Ovary (tissue), 9 donors: ENCODE results near the gene MLX. TPM values are rescaled to one million over a fixed set of nuclear protein-coding genes. Genes with fewer than 3 reads are reported as not detected.

Source experiments
- DNase-seq, 5 donors: peaks; one replicate each; pipeline ENCODE4 v3.0.0-alpha.2; 2019 to 2020
- H3K27ac ChIP-seq, 2 donors: fragments of 200-600 bp; one replicate each; pipeline versions ENCODE4 v1.5.1 to v1.8.0; 2019 to 2022
- H3K27me3 ChIP-seq: fragments of 200-600 bp; one replicate; pipeline ENCODE4 v1.8.0; 2022
- H3K36me3 ChIP-seq: fragments of 200-600 bp; sonication (generic); one replicate; pipeline ENCODE4 v1.5.1; 2019
- H3K4me1 ChIP-seq: one replicate; pipeline ENCODE4 v1.8.1; 2013; ENCODE audit warnings: mild to moderate bottlenecking, moderate library complexity; ENCODE audit not compliant: insufficient read depth
- H3K4me3 ChIP-seq: fragments of 200-600 bp; sonication (generic); one replicate; pipeline ENCODE4 v1.5.1; 2017
- H3K9me3 ChIP-seq, 2 donors: fragments of 200-600 bp in 1 of 2; sonication (generic) in 1 of 2; one replicate each; pipeline versions ENCODE4 v1.5.1 to v1.8.1; 2013 to 2019; ENCODE audit warnings: mild to moderate bottlenecking in 1 of 2, moderate library complexity in 1 of 2
- EP300 ChIP-seq: sonication (generic); formaldehyde crosslinking; IDR thresholded peaks from one replicate; pipeline ENCODE4 v1.6.1; 2017; ENCODE audit warnings: antibody characterized with exemption
- POLR2A ChIP-seq: fragments of 450-650 bp; IDR thresholded peaks from one replicate; pipeline ENCODE4 v1.6.1; 2017; ENCODE audit warnings: antibody characterized with exemption, mild to moderate bottlenecking, moderate library complexity
- WGBS, 3 donors: extraction: QIAGEN DNeasy Blood & Tissue Kit in 1 of 3; methylation state at CpG; one replicate each; pipeline versions ENCODE4 v1.1.5 to v1.1.7; 2013 to 2017; 5-methylcytosine and 5-hydroxymethylcytosine counted together
- intact Hi-C, 4 donors: fragments of 100-400 bp; cut with DNase I; formaldehyde crosslinking; loops; one replicate each; pipeline versions ENCODE4 v1.11.0 to v1.15.1; 2022 to 2023
- polyA plus RNA-seq, 2 donors: library from polyadenylated mRNA; stranded (reverse); fragments of 200-250 nt in 1 of 2; fragments of 350-450 nt in 1 of 2; fragmentation: Illumina TruSeq in 1 of 2; extraction: RNeasy Lipid Tissue Mini Kit (QIAGEN cat#74804) in 1 of 2; gene quantifications; one replicate each; pipeline ENCODE4 v1.2.3, GENCODE V29; 2013 to 2014
- total RNA-seq, 7 donors: library from RNA; depleted of rRNA in 2 of 7; stranded (reverse); fragments of >200 nt in 2 of 7; fragmentation: NEBNext Ultra II Directional in 3 of 7; extraction: Animal tissue kit (Norgen Biotek cat#: 25700) in 3 of 7; gene quantifications; one replicate each; pipeline versions ENCODE4 v1.1.0 to v1.2.4, GENCODE V29; 2016 to 2023
- TF ChIP-seq, protein P1 (sequence below), 3 donors: fragments of 450-650 bp in 2 of 3; fragments of 200-600 bp in 1 of 3; IDR thresholded peaks; one replicate each; pipeline versions ENCODE4 v1.5.1 to v1.8.0; 2016 to 2022; ENCODE audit warnings: antibody characterized with exemption in 3 of 3, mild to moderate bottlenecking in 1 of 3
- donor health status: DM: no; HTN: no; CAD: no; lungs with moderate emphysema.
- donor health status: DM: no; HTN: no; CAD: no.
- donor health status: Bipolar disorder and iron deficiency.
- donor health status: DM: yes; HTN: yes; CAD: no.
- donor health status: DM: no; HTN: no; CAD: no.
- donor health status: DM: yes; HTN: yes; CAD: no.

MLX gene
- total and polyA plus RNA-seq, 9 donors = 16.5 to 50.8 (median 24.4) TPM

DNA sequence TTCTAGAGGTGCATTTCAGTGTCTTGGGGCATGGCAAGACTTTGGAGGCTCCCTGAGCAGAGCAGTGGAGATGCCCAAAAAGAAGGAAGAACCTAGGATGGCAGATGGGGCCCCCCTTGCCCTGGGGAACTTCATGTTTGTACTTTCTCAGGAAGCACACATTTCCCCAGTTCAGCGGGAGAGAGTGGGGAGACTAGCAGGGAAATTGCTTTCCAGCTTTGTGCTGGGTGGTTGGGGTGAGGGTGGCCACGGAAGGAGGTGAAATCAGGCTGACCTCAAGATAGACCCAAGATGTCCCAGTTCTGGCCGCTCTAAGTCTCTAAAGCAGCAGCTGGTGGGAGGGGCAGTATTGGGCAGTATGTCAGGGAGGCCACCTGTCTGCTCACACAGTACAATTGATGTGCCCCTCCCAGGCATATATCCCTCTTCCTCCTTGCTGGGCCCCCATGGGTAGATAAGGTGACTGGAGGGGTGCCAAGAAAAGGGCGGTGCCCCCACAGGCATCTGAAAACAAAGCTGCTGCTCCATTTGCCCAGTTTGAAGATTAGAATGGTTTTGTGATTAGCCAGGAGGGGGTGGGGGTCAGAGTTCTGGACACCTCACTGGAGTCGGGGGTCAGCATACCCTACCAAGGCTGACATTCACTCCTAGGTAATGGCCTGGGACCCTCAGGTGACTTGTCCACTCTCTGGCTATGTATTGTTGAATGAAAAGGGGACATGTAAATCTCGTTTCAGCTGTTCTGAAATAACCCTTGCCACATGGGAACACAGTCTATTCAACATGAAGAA, 48.0 kb upstream of the MLX start:
- intact Hi-C loops = loop anchor here in 3 of 4 donors (5.0 to 10.0 kb wide), 3 partner anchors 94 to 207 kb away; partner anchors contain the start of gene CAVIN1 (in 1 of the 3)
- H3K4me1 ChIP-seq = peaks cover 62% of the 10 kb centered on the region
- WGBS, 3 donors = 13 to 18% (median 15%) methylated on average over 6 of the region's 6 CpGs
- no peaks in the 10 kb centered on the region for H3K36me3 ChIP-seq
- no peak overlapping the region for H3K4me3 ChIP-seq
- TF ChIP-seq POLR2A (no peak), EP300 (no peak)
- TF ChIP-seq, protein P1, sequence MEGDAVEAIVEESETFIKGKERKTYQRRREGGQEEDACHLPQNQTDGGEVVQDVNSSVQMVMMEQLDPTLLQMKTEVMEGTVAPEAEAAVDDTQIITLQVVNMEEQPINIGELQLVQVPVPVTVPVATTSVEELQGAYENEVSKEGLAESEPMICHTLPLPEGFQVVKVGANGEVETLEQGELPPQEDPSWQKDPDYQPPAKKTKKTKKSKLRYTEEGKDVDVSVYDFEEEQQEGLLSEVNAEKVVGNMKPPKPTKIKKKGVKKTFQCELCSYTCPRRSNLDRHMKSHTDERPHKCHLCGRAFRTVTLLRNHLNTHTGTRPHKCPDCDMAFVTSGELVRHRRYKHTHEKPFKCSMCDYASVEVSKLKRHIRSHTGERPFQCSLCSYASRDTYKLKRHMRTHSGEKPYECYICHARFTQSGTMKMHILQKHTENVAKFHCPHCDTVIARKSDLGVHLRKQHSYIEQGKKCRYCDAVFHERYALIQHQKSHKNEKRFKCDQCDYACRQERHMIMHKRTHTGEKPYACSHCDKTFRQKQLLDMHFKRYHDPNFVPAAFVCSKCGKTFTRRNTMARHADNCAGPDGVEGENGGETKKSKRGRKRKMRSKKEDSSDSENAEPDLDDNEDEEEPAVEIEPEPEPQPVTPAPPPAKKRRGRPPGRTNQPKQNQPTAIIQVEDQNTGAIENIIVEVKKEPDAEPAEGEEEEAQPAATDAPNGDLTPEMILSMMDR (IDR thresholded peaks at IDR 0.05) = no peak
- peak; percentile 66 to 77 (median 72) for DNase-seq
- H3K9me3 ChIP-seq = no peaks in the 10 kb centered on the region
- peak overlapping the region; percentile 87 to 92 for H3K27ac ChIP-seq
- H3K27me3 ChIP-seq = no peaks in the 10 kb centered on the region

DNA sequence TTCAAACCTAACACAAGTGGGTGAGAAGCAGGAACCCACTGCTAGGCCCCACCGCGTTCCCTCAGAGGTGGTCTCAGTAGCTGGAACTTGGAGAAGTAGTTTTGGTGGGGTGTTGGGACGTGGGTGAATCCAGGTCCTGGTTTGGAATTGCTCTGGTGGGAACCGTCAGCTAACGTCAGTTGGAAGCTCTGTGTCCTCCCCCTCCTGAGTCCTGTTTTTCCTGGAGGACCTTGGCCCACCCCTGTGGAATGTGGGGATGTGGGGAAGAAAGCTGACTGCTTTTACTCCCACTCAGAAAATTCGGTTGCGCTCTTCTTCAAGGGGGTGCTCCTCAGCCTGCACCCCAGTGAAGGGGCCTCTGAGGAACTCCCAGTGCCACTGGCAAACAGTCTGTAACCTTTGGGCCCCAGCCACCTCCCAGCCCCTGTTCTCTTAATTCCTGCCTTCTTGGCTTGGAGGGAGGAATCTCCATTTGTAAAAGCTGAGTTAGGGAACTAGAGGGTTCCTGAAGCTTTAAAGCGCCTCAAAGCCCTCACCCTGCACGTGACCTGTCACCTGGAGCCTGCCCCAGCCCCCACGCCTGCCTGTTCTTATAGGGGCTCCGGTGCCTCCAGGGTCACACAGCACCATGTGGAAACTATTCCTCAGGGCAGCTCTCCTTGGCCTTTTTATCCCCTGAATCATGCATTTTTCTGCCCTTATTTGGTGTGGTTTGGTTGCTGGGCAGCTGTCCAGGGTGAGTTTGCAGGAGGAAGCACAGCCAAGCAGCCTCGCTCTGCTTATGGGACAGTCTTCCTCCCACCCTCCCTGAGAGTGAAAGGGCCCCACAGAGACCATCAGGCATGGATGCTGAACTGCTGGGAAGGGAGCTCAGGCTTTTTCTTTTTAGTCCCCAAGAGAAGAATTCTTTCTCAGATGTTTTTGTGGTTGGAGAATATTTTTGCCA, 47.1 kb upstream of the MLX start:
- 1 to 8% (median 3%) methylated on average over 12 of the region's 12 CpGs for WGBS, 3 donors

DNA sequence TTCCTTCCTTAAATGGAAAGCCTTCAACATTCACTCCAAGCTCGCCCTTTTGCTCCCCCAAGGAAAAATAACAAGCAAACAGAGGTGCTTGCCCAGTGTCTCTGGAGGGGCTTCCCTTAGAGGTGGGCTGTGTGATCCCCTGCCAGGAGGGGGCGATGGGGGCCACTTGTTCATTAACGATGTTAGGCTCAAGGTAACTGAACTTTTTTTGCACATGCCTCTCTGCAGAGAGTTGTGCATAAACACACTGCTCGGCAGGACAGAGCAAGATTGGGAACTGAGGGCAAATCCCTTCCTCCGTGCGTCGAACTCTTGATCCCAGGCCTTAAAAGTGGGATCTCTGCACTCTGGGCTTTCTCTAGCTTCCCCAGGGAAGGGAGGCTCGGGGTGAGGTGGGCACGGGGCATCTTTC, 46.4 kb upstream of the MLX start:
- intact Hi-C loops = loop anchor here in 1 of 4 donors (5.0 kb wide), 1 partner anchor 63 kb away; the partner anchor contains the start of gene ATP6V0A1

More for the DNA sequence above, 47.1 kb upstream of the MLX start:
- TF ChIP-seq EP300 (peak; percentile 66), POLR2A (no peak)
- TF ChIP-seq, protein P1 (IDR thresholded peaks at IDR 0.05) = peak in 1 of 3 donors; percentile 11
- intact Hi-C loops = loop anchor here (5.0 to 10.0 kb wide), 4 partner anchors 63 to 208 kb away; partner anchors contain the start of genes ATP6V0A1 (in 1 of the 4) and CAVIN1 (in 1 of the 4)
- Histone ChIP-seq H3K9me3 (no peaks in the 10 kb centered on the region), H3K4me3 (no peak overlapping the region), H3K27me3 (no peaks in the 10 kb centered on the region), H3K36me3 (no peaks in the 10 kb centered on the region), H3K27ac (peak overlapping the region; percentile 87 to 92), H3K4me1 (peaks cover 59% of the 10 kb centered on the region)
- peak; percentile 91 to 97 (median 95) for DNase-seq

More for the DNA sequence above, 46.4 kb upstream of the MLX start:
- 6 to 9% (median 7%) methylated on average over 9 of the region's 9 CpGs for WGBS, 3 donors
- no peaks in the 10 kb centered on the region for H3K27me3 ChIP-seq
- H3K36me3 ChIP-seq = no peaks in the 10 kb centered on the region
- H3K4me1 ChIP-seq = peaks cover 59% of the 10 kb centered on the region
- DNase-seq = peak in 3 of 5 donors; percentile 53 to 71 (median 59)
- no peak for TF ChIP-seq POLR2A
- TF ChIP-seq, protein P1 (IDR thresholded peaks at IDR 0.05) = no peak
- no peak overlapping the region for H3K4me3 ChIP-seq
- peak overlapping the region; percentile 87 to 92 for H3K27ac ChIP-seq
- no peaks in the 10 kb centered on the region for H3K9me3 ChIP-seq
